ENCODE data around the gene LIMS2. TPM values are rescaled to one million over a fixed set of nuclear protein-coding genes. Genes with fewer than 3 reads are reported as not detected.

LIMS2 gene
- total and polyA plus RNA-seq, 2 donors (not counting 3 experiments of a cell fraction or from before 2014, with no cell fraction given), result 48.3 to 55.6 TPM

DNA sequence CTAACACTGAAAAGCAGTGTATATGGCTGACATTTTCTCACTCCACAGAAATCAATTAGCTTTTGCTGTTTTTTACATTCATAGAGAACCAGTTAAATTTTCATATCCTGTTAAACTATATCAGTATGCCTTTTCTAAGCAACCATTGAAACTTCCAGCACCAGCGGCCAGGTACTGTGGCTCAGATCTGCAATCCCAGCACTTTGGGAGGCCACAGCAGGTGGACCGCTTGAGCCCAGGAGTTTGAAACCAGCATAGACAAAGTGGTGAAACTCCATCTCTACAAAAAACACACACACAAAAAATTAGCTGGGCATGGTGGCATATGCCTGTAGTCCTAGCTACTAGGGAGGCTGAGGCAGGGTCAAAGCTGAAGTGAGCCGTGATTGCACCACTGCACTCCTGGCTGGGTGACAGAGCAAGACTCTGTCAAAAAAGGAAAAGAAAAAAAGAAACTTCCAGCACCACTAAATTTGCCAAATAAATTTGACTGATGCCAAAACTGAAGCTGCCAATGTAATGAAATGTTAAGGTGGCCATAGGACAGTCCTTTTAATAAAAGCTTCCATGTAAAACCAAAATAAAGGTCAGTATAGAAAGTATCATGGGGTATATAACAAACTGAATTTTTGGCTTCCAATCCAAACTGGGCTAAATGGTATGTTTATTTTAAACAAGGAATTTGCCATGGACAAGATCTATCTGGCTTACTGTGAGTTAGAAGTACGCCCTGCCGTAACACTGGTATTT lies 29.5 kb upstream of the LIMS2 start:
- TF ChIP-seq, protein P1, sequence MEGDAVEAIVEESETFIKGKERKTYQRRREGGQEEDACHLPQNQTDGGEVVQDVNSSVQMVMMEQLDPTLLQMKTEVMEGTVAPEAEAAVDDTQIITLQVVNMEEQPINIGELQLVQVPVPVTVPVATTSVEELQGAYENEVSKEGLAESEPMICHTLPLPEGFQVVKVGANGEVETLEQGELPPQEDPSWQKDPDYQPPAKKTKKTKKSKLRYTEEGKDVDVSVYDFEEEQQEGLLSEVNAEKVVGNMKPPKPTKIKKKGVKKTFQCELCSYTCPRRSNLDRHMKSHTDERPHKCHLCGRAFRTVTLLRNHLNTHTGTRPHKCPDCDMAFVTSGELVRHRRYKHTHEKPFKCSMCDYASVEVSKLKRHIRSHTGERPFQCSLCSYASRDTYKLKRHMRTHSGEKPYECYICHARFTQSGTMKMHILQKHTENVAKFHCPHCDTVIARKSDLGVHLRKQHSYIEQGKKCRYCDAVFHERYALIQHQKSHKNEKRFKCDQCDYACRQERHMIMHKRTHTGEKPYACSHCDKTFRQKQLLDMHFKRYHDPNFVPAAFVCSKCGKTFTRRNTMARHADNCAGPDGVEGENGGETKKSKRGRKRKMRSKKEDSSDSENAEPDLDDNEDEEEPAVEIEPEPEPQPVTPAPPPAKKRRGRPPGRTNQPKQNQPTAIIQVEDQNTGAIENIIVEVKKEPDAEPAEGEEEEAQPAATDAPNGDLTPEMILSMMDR (IDR thresholded peaks at IDR 0.05; ENCODE audit: extremely low read depth in 1 of 2, insufficient read depth in 1 of 2, low read depth in 1 of 2, low read length in 2 of 2), result no peak
- TF ChIP-seq POLR2A (IDR thresholded peaks at IDR 0.05; ENCODE audit: low read depth, low read length) (no peak), EZH2 (IDR thresholded peaks at IDR 0.05; ENCODE audit: borderline replicate concordance, low read depth, low read length, severe bottlenecking) (no peak), POLR2AphosphoS5 (IDR thresholded peaks at IDR 0.05; ENCODE audit: insufficient read depth, low read depth, low read length) (no peak), MYC (IDR thresholded peaks at IDR 0.05; ENCODE audit: low read depth, low read length) (no peak)
- DNase-seq (ENCODE audit: low read depth, low spot score) (no peak), FAIRE-seq (no peak)
- Histone ChIP-seq H3K36me3 (ENCODE audit: control insufficient read depth in 2 of 2, extremely low read depth in 1 of 2, insufficient read depth in 2 of 2, low read length in 2 of 2) (peaks cover 8 to 20% of the 10 kb centered on the region in 2 experiments), H4K20me1 (replicated peaks; ENCODE audit: control insufficient read depth, extremely low read depth, insufficient read depth, low read length) (no peaks in the 10 kb centered on the region), H3K9me1 (replicated peaks; ENCODE audit: control insufficient read depth, extremely low read depth, insufficient read depth, low read length) (no peaks in the 10 kb centered on the region), H3K9me3 (replicated peaks; ENCODE audit: control insufficient read depth, insufficient read depth, low read length) (no peaks in the 10 kb centered on the region), H3K4me3 (replicated peaks in 1 of 3; ENCODE audit: insufficient read depth in 1 of 3, low read depth in 1 of 3, low read length in 3 of 3) (no peak overlapping the region), H3K27me3 (ENCODE audit: control insufficient read depth in 2 of 2, insufficient read depth in 2 of 2, low read length in 2 of 2) (no peaks in the 10 kb centered on the region), H3K4me2 (ENCODE audit: insufficient read depth, low read length) (no peak overlapping the region), H3K9ac (replicated peaks; ENCODE audit: extremely low read depth, insufficient read depth, low read length) (no peak overlapping the region), H3K79me2 (ENCODE audit: control insufficient read depth, insufficient read depth, low read length) (peaks cover 11% of the 10 kb centered on the region), H3K4me1 (ENCODE audit: control insufficient read depth, extremely low read depth, insufficient read depth, low read length) (peaks cover 17% of the 10 kb centered on the region), H3K27ac (ENCODE audit: insufficient read depth, low read depth, low read length) (no peak overlapping the region), H2AFZ (ENCODE audit: low read depth, low read length) (no peak overlapping the region)
- BruUV-seq (replicated peaks), result no TSS peak
- ChIA-PET CTCF (interaction anchor here (1.2 to 3.4 kb wide), 5 partner anchors 9 to 113 kb away, joined by 4 to 26 read pairs (median 8); partner anchors contain the start of gene LIMS2), POLR2A (no interaction called here)
- intact Hi-C loops (cut with micrococcal nuclease) (loop anchor here (5.0 kb wide), 1 partner anchor 198 kb away; no protein-coding TSS in a partner anchor), dilution Hi-C loops (cut with MboI; ENCODE audit: extremely low pct_ligation_motif_present, low sequenced_read_pairs) (no loop called here)
